ENCODE data around the gene CEMP1.

Gene CEMP1

DNA sequence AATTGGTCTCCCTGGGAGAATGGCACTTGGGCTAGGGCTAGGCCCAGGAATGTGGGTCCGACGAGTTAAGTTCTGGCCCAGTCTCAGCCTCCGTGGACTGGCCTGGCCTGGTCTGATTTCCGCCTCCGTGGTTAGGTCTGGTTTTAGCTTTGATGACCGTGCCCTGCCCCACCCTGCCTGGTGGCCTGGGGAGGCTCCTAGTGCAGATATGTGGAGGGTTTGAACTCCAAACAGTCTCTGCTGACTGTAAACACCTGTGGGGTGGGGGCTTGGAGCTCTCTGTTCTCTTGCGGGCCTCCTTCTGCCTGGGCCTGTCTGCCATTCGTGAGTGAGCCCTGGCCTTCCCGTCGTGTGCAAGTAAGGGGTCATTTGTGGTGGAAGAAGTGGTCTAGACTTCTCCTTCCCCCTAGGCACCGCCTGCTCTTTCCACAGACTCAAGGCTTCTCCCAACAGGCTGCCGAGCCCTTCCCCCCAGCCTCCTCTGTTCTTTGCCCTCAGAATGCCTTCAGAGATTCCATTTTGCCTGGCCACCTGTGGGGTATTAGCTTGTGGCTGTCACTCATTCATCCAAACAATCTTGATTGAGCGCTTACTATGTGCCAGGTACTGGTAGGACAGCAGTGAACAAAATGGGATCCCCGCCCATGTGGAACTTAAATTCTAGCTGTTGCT is 15.9 kb downstream of the CEMP1 start:
- Mint-ChIP-seq H3K27me3 (ENCODE audit: low read depth) (peaks cover 3% of the 10 kb centered on the region), H3K9me3 (no peaks in the 10 kb centered on the region)

DNA sequence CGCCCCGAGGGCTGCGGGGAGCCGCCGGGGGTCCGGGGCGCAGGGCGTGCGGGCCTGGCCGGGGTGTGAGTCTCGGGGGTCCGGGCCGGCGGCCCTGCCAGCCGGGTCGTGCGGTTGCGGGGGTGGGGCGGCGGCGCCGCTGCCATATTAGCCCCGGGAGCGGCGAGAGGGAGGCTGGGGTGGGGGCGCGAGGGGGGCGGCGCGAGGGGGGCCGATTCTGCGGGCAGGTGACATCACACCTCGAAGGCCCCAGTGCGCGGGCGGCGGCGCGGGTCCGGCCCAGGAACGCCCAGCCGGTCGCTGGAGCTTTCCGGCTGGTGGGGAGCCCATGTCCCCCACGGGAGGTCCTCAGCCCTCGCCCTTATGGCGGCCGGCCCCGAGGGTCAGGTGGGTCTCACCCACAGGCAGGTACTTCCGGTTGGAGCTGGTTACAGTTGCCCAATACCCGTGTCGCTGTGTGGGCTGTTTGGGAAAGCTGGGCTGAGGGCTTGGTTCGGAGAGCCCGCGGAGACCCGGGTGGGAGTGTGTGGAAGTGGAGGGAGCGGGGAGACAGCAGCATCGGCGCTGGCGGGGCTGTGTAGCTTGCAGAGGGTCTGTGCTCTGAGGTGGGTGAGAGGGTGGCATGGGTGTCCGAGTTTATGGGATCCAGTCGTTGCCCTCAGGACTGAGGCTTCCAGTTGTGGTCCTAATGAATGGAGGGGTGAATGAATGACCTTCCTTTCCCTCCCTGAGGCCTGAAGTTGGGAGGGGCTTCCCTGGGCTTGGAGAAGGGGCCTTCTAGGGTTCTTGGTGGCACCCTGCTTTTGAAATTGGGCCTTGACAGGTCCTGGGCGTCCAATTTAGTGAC is 16.7 kb downstream of the CEMP1 start:
- peaks cover 58% of the 10 kb centered on the region for H3K4me1 Mint-ChIP-seq
- peak overlapping the region; percentile 90 to 95 (median 94) for H3K4me3 Mint-ChIP-seq
- no peaks in the 10 kb centered on the region for H3K9me3 Mint-ChIP-seq
- peak overlapping the region; percentile 89 to 94 (median 94) for H3K27ac Mint-ChIP-seq
- TF ChIP-seq, protein P1, sequence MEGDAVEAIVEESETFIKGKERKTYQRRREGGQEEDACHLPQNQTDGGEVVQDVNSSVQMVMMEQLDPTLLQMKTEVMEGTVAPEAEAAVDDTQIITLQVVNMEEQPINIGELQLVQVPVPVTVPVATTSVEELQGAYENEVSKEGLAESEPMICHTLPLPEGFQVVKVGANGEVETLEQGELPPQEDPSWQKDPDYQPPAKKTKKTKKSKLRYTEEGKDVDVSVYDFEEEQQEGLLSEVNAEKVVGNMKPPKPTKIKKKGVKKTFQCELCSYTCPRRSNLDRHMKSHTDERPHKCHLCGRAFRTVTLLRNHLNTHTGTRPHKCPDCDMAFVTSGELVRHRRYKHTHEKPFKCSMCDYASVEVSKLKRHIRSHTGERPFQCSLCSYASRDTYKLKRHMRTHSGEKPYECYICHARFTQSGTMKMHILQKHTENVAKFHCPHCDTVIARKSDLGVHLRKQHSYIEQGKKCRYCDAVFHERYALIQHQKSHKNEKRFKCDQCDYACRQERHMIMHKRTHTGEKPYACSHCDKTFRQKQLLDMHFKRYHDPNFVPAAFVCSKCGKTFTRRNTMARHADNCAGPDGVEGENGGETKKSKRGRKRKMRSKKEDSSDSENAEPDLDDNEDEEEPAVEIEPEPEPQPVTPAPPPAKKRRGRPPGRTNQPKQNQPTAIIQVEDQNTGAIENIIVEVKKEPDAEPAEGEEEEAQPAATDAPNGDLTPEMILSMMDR (IDR thresholded peaks at IDR 0.05; ENCODE audit: unreplicated experiment in 3 of 3): no peak
- H3K27me3 Mint-ChIP-seq (ENCODE audit: low read depth): peaks cover 3% of the 10 kb centered on the region
- H3K36me3 Mint-ChIP-seq (ENCODE audit: low read depth): peaks cover 6% of the 10 kb centered on the region

More for the DNA sequence above, 15.9 kb downstream of the CEMP1 start:
- Mint-ChIP-seq H3K36me3 (ENCODE audit: low read depth) (peaks cover 11% of the 10 kb centered on the region), H3K4me1 (peaks cover 57% of the 10 kb centered on the region), H3K27ac (peak overlapping the region; percentile 89 to 94 (median 94)), H3K4me3 (peak overlapping the region; percentile 90 to 95 (median 94))
- TF ChIP-seq, protein P1 (IDR thresholded peaks at IDR 0.05; ENCODE audit: unreplicated experiment in 3 of 3): no peak

DNA sequence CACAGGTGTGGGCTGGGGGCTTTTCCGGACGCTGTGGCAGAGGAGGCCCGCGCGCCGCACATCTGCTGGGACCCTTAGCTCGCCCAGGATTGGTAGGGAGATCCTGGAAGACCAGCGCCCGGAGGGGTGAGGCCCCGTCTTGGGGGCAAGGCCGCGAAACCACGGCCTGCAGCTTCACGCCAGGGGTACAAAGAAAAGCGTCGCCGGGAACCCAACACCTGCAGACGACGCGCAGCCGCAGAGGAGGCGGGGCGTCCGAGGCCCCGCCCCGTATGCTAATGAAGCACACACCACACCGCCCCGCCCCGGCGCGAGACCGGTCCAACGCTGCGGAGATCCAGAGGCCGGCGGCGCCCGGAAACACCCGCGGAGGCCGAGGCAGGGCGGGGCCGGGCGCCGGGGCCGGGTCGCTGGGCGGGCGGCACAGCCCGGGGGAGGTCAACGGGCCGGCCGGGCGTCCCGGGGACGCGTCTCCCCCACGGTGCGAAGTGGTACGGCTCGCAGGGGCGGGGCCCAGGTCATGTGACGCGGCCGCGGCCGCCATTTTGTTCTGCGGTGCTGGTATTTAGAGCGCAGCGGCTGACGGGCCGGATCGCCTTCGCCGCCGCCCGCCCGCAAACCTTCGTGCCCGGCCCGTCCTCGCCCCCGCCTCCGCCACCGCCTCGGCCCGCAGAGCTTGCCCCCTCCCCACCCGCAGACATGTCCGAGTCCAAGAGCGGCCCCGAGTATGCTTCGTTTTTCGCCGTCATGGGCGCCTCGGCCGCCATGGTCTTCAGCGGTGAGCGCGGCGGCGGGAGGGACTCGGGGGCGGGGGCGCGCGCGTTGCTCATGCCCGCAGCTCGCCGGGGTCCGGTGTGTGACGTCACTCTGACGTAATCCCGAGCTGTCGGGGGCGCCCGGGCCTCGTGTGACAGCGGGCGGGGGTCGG is 17.5 kb downstream of the CEMP1 start, which contains the start of gene ATP6V0C:
Gene ATP6V0C, plus strand, starts transcription at position 548 of the 928 bp plus-strand sequence. Its CDS starts 152 bp downstream, at position 700.
- Mint-ChIP-seq H3K4me3 (peak within 1 kb of the TSS; percentile 90 to 95 (median 94)), H3K27ac (peak within 1 kb of the TSS; percentile 97 to 99 (median 98)), H3K9me3 (no peaks in the 10 kb centered on the region), H3K4me1 (peaks cover 56% of the 10 kb centered on the region), H3K36me3 (ENCODE audit: low read depth) (peaks cover 6% of the 10 kb centered on the region), H3K27me3 (ENCODE audit: low read depth) (peaks cover 3% of the 10 kb centered on the region)
- TF ChIP-seq, protein P1 (IDR thresholded peaks at IDR 0.05; ENCODE audit: unreplicated experiment in 3 of 3): no peak

DNA sequence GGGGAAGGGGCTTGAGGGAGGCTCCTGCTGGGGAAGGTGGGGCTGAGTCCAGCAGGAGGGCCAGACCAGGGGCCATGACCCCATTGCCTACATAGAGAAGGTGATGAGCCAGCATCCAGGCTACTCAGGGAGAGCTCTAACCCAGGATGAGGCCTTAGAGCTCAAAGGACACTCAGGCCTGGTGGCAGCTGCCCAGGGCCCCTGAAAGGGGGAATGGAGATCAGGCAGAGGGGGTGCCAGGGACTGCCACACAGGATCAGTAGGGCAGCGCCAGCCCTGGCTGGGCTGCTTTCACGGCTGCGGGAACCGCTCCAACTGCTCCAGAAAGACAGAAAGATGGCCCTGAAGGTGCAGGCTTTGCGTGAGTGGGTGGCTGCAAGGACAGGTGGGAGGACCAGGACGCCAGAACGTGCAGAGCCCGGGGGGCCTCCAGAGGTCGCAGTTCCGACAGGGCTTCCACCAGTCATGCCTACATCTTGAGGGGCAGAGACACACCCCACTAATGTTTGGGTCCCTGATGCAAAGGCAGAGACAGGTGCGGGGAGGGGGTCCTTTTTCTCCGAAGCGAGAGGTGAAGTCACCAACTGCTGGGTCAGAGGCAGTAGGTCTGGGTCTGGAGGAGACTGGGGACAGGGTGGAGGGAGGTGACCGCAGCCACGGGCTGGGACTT is 18.3 kb downstream of the CEMP1 start:
- Mint-ChIP-seq H3K4me1 (peaks cover 56% of the 10 kb centered on the region), H3K36me3 (ENCODE audit: low read depth) (peaks cover 8% of the 10 kb centered on the region), H3K4me3 (peak overlapping the region; percentile 86 to 89 (median 89)), H3K27me3 (ENCODE audit: low read depth) (peaks cover 3% of the 10 kb centered on the region), H3K9me3 (no peaks in the 10 kb centered on the region), H3K27ac (peak overlapping the region; percentile 97 to 99 (median 98))
- TF ChIP-seq, protein P1 (IDR thresholded peaks at IDR 0.05; ENCODE audit: unreplicated experiment in 3 of 3): no peak
